ENCODE data around the gene C17orf114.

C17orf114 gene

DNA sequence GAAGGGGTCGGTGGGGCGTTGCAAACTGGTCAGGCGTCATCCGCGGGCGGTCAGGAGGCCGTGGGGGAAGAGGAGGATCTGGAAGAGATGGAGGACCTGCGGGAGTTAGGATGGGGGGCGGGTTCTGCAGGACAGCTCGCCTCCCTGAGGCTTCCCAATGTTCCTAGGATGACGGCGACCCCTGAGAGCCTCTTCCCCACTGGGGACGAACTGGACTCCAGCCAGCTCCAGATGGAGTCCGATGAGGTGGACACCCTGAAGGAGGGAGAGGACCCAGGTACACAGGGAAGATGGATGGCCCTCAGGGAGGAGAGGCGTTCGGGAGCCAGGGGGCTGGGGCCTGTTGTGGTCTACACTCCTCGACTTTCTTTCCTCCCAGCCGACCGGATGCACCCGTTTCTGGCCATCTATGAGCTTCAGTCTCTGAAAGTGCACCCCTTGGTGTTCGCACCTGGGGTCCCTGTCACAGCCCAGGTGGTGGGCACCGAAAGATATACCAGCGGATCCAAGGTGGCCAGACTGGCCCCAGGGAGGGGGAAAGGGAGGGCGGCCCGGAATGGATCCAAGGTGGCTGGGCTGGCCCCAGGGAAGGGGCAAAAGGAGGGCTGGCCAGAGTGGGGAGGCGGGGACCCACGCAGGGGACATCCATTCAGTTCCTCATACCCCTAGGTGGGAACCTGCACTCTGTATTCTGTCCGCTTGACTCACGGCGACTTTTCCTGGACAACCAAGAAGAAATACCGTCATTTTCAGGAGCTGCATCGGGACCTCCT is 5.7 kb upstream of the C17orf114 start:
- peak overlapping the region; percentile 81 for H3K4me3 Mint-ChIP-seq
- peak overlapping the region; percentile 4 for H3K27ac Mint-ChIP-seq

GRCh38 chr17:4806777-4807604 is 4.9 kb upstream of the C17orf114 start, which contains the start of gene PLD2:
Gene PLD2 (plus strand): TSS chr17:4807152. CDS start chr17:4807773, 621 bp downstream.
- ATAC-seq, result peak; percentile 98
- peak within 1 kb of the TSS; percentile 30 for H3K27ac Mint-ChIP-seq

More for the DNA sequence above, 5.7 kb upstream of the C17orf114 start:
- peaks cover 27% of the 10 kb centered on the region for H3K36me3 Mint-ChIP-seq
- ATAC-seq, result no peak
- peaks cover 19% of the 10 kb centered on the region for H3K4me1 Mint-ChIP-seq
- no peaks in the 10 kb centered on the region for H3K27me3 Mint-ChIP-seq
- H3K9me3 Mint-ChIP-seq, result no peaks in the 10 kb centered on the region

DNA sequence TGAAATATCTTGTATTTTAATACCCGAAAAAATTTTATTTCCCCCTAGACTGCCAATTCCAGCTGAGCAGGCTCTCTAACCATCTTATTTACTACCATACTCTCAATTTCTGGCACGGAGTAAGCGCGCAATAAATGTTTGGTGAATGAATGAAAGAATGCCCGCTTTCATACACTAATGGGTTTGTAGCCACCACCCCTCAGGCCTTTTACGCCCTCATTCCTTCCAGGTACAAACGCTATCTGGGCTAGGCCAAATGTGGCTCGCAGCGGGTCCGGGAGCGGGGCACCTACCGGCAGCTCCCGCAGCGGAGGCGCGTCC is 4.3 kb upstream of the C17orf114 start:
- Mint-ChIP-seq H3K4me3 (peak overlapping the region; percentile 70), H3K9me3 (no peaks in the 10 kb centered on the region), H3K36me3 (peaks cover 25% of the 10 kb centered on the region), H3K4me1 (peaks cover 19% of the 10 kb centered on the region), H3K27ac (peak overlapping the region; percentile 30), H3K27me3 (no peaks in the 10 kb centered on the region)
- no peak for ATAC-seq

More at GRCh38 chr17:4806777-4807604, 4.9 kb upstream of the C17orf114 start, which contains the start of gene PLD2:
- no peaks in the 10 kb centered on the region for H3K9me3 Mint-ChIP-seq
- H3K27me3 Mint-ChIP-seq, result no peaks in the 10 kb centered on the region
- peak within 1 kb of the TSS; percentile 81 for H3K4me3 Mint-ChIP-seq
- H3K36me3 Mint-ChIP-seq, result peaks cover 27% of the 10 kb centered on the region
- peaks cover 19% of the 10 kb centered on the region for H3K4me1 Mint-ChIP-seq

DNA sequence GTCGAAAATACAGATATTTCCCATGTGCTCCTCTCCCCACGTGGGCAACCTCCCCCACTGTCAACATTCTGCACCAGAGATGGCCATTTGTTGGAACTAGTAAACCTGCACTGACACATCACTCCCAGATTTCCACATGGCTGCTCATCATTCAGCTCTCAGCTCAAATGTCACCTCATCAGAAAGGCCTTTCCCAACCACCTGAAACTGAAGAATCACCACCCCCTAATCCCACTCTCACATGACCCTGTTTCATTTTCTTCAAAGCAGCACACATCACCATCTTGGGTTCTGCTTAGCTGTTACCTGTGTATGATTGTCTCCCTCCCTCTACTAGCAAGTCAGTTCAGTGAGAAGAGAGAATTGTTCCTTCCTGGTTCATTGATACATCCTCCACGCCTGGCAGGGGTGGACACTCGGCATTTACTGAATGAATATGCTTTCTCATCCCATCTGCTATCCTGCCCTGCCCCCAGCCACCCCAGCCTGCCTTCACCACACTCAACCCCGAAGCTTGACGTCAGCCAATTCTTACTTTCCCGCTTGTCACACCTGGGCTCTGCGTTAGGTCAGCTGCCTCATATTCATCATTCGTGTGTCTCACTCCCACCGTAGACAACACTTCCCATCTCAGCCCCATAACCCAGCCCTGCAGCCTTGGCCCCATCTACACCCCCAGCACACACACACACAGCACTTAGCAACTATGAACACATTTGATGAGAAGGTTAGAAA is 1.5 kb downstream of the C17orf114 start:
- Mint-ChIP-seq H3K27ac (peak overlapping the region; percentile 51), H3K27me3 (no peaks in the 10 kb centered on the region), H3K4me1 (peaks cover 28% of the 10 kb centered on the region), H3K9me3 (no peaks in the 10 kb centered on the region), H3K4me3 (no peak overlapping the region), H3K36me3 (peaks cover 33% of the 10 kb centered on the region)
- peak; percentile 69 for ATAC-seq

DNA sequence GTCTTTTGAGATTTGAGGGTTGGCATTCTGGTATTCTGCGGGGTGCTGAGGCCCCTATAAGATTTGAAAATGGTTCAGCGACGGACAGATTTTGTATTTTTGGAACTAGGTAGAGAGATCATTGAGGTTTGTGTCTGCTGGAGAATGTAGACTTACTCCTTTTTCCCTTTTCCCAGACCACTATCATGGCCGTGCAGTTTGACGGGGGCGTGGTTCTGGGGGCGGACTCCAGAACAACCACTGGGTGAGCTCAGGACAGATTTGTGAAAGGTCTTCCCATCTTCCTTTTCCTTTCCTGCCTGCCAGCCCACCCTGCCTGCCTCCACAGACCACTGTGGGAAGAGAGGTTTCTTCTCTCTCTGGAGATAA is 5.6 kb downstream of the C17orf114 start:
- Mint-ChIP-seq H3K9me3 (no peaks in the 10 kb centered on the region), H3K27ac (peak overlapping the region; percentile 97), H3K4me1 (peaks cover 28% of the 10 kb centered on the region), H3K36me3 (peaks cover 33% of the 10 kb centered on the region), H3K4me3 (peak overlapping the region; percentile 100), H3K27me3 (peaks cover 12% of the 10 kb centered on the region)
- no peak for ATAC-seq

DNA sequence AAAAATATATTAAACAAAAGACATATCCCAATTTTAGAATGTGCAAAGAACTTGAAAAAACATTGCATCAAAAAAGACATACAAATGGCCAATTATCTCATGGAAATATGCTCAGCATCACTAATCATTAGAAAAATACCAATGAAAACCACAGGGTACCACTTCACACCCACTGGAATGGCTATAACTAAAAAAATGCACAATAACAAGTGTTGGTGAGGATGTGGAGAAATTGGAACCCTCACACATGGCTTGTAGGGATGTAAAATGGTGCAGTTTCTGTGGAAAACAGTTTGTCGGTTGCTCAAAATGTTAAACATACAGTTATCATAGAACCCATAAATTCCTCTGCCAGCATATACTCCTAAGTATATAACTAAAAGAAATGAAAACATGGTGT is 7.0 kb downstream of the C17orf114 start:
- Mint-ChIP-seq H3K36me3 (peaks cover 21% of the 10 kb centered on the region), H3K27ac (peak overlapping the region; percentile 97), H3K4me1 (peaks cover 22% of the 10 kb centered on the region), H3K9me3 (no peaks in the 10 kb centered on the region), H3K4me3 (peak overlapping the region; percentile 100), H3K27me3 (peaks cover 12% of the 10 kb centered on the region)
- no peak for ATAC-seq

DNA sequence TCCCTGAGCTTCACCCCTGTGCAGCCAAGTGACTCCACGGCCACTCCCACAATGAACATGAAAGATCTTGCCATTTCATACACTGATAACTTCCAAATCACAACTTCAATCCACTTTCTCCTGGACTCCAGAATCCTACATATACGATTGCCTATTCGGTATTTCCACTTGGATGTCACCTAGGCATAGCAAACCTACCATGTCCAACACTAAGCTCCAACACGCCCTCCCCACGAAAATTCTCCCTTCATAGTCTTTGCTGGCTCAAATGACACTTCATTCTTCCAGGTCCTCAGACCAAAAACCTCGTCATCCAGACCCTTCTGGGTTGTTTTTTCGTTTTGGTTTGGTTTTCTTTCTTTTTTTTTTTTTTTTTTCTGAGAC is 11.4 kb downstream of the C17orf114 start:
- Mint-ChIP-seq H3K4me3 (peak overlapping the region; percentile 94), H3K27ac (peak overlapping the region; percentile 77), H3K27me3 (peaks cover 53% of the 10 kb centered on the region), H3K4me1 (peaks cover 35% of the 10 kb centered on the region), H3K36me3 (no peaks in the 10 kb centered on the region), H3K9me3 (no peaks in the 10 kb centered on the region)
- no peak for ATAC-seq

- peak; percentile 97 for ATAC-seq
- H3K4me1 Mint-ChIP-seq, result peaks cover 41% of the 10 kb centered on the region
- H3K36me3 Mint-ChIP-seq, result no peaks in the 10 kb centered on the region
- peaks cover 59% of the 10 kb centered on the region for H3K27me3 Mint-ChIP-seq
- peak overlapping the region; percentile 77 for H3K27ac Mint-ChIP-seq
- peak overlapping the region; percentile 94 for H3K4me3 Mint-ChIP-seq
- H3K9me3 Mint-ChIP-seq, result no peaks in the 10 kb centered on the region
Observed at GRCh38 chr17:4789951-4790704, 12.0 kb downstream of the C17orf114 start.

- peak overlapping the region; percentile 94 for H3K4me3 Mint-ChIP-seq
- ATAC-seq, result no peak
- H3K36me3 Mint-ChIP-seq, result no peaks in the 10 kb centered on the region
- no peaks in the 10 kb centered on the region for H3K9me3 Mint-ChIP-seq
- H3K4me1 Mint-ChIP-seq, result peaks cover 42% of the 10 kb centered on the region
- H3K27me3 Mint-ChIP-seq, result peaks cover 61% of the 10 kb centered on the region
- H3K27ac Mint-ChIP-seq, result peak overlapping the region; percentile 77
Observed at GRCh38 chr17:4789701-4789950, 12.5 kb downstream of the C17orf114 start.

DNA sequence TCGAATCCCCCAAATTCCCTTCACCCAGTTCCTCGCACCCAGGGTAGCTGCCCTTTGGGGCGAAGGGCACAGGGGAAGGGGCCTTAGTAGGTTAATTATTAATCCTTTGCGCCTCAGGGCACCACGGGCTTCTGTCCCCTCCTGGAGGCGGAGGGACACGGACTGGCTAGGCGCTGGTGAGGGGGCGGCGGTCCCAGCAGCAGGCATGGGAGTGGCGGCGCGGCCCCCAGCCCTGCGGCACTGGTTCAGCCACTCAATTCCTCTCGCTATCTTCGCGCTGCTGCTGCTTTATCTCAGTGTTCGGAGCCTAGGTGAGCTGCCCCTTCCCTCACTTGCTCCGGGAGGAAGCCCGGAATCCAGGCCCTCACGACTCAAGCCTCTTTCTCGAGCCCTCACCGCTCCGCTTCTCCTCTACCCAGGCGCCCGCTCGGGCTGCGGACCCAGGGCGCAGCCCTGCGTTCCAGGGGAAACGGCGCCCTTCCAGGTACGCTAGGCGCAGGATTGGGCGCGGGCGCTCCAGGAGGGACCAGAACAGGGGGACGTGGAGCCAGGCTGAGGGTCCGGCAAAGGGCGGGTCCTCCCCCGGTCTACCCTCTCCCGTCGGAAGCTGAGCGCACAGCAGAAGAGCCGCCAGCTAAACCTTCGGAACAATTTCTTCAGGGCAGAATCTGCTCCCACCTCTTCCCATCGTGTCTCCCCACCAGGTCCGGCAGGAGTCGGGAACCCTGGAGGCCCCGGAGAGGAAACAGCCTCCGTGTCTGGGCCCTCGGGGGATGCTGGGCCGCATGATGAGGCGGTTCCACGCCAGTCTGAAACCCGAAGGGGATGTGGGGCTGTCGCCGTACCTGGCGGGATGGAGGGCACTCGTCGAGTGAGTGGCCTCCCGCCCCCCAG is 13.1 kb downstream of the C17orf114 start, which contains the start of gene GLTPD2:
GLTPD2 (plus strand) TSS at position 158 of the 894 bp plus-strand sequence; CDS start at position 206, 48 bp downstream.
- no peaks in the 10 kb centered on the region for H3K36me3 Mint-ChIP-seq
- ATAC-seq, result no peak
- H3K27me3 Mint-ChIP-seq, result peaks cover 66% of the 10 kb centered on the region
- peak within 1 kb of the TSS; percentile 94 for H3K4me3 Mint-ChIP-seq
- H3K27ac Mint-ChIP-seq, result peak within 1 kb of the TSS; percentile 77
- no peaks in the 10 kb centered on the region for H3K9me3 Mint-ChIP-seq
- H3K4me1 Mint-ChIP-seq, result peaks cover 42% of the 10 kb centered on the region

DNA sequence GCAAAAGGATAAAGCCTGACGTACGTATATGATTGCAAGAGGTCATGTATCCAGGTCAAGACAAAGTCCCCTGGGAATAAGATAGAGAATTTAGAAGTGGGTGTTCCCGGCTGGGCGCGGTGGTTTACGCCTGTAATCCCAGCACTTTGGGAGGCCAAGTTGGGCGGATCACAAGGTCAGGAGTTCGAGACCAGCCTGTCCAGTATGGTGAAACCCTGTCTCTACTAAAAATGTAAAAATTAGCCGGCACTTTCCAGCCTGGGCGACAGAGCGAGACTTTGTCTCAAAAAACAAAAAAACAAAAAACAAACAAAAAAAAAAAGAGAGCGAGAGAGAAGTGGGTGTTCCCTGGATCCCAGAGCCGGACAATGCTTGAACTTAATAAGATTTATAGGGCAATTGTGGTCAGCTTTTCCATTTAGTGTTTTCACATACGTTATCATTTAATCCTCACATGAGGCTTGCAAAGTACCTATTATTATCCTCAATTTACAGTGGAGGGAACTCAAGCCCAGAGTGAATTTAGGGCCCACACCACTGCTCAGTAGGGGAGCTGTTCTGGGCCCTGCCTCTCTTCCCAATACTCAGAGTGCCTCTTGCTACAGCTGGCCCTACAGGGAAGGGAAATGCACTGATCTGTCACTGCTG is 13.8 kb downstream of the C17orf114 start:
- no peak overlapping the region for H3K27ac Mint-ChIP-seq
- H3K27me3 Mint-ChIP-seq, result peaks cover 66% of the 10 kb centered on the region
- no peaks in the 10 kb centered on the region for H3K9me3 Mint-ChIP-seq
- no peaks in the 10 kb centered on the region for H3K36me3 Mint-ChIP-seq
- peak overlapping the region; percentile 58 for H3K4me3 Mint-ChIP-seq
- no peak for ATAC-seq
- peaks cover 42% of the 10 kb centered on the region for H3K4me1 Mint-ChIP-seq

DNA sequence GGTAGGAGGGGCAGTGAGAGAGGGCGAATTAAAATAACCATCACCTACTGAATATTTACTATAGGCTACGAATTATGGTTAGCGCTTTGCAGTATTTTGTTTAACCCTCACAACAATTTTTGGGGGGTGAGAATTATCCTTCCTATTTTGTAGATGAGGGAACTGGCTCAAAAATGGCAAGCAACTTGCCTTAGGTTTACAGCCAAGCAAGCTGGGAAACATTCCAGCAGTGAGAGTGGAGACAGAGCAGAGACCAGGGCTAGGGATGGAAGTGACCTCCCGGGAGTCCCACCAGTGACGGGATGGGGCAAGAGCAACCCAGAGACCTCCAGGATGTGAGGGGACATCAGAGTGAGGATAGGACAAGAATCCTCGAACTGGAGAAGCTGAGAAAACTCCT is 15.6 kb downstream of the C17orf114 start:
- H3K27me3 Mint-ChIP-seq, result peaks cover 74% of the 10 kb centered on the region
- ATAC-seq, result no peak
- no peak overlapping the region for H3K4me3 Mint-ChIP-seq
- peaks cover 42% of the 10 kb centered on the region for H3K4me1 Mint-ChIP-seq
- no peaks in the 10 kb centered on the region for H3K36me3 Mint-ChIP-seq
- no peak overlapping the region for H3K27ac Mint-ChIP-seq
- H3K9me3 Mint-ChIP-seq, result no peaks in the 10 kb centered on the region

DNA sequence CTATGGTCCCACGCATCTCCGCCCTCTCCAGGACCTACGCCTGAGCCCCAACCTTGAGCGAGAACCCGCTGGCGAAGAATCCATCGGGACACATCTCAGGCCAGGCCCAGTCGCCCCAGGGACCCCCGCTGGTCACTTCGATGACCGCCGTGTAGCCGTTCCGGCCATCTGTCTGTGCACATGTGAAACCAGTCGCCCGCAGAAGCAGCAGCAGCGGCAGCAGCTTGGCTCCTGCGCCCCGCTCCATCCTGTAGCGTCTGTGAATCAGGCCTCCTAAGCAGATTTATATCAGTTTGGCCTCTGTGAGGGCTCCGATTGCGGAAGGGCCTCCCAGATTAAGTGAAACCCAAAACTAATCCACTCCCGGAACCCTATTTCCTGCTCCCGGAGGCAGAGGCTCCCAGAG is 16.0 kb downstream of the C17orf114 start, which contains the start of gene VMO1:
VMO1 (minus strand) TSS at position 259 of the 406 bp plus-strand sequence; CDS start at position 247, 12 bp downstream.
- Mint-ChIP-seq H3K9me3 (no peaks in the 10 kb centered on the region), H3K4me3 (no peak within 1 kb of the TSS), H3K27me3 (peaks cover 74% of the 10 kb centered on the region), H3K36me3 (no peaks in the 10 kb centered on the region), H3K27ac (no peak within 1 kb of the TSS), H3K4me1 (peaks cover 41% of the 10 kb centered on the region)
- ATAC-seq, result no peak
